Measurements from ENCODE around the gene DNMT3L.
"Not testable (repeated sequence)": the region's sequence is repeated elsewhere in the genome, so short reads cannot be mapped to it uniquely, and the experiment has no call there.

The DNMT3L gene

GRCh38 chr21:44241281-44241680, 20.4 kb downstream of the DNMT3L start:
- DNase-seq, result not testable (repeated sequence)

DNA sequence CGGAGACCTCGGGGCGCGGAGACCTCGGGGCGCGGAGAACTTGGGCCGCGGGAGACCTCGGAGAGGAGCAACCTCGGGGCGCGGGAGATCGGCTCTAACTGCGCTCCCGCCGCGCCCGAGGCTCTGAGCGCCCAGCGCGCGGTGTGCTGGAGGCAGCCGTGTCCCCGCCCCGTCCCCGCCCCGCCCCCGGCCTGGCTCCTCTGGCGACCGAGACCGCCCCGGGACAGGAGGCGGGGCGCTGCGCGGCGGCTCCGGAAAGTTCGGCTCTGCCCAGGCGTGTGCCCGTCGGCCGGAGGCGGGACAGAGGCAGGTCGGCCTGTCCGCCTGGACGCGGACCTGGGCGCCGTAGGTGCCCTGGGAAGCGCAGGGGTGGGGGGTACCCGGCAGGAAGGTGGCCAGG, 20.9 kb downstream of the DNMT3L start, which contains the start of gene ICOSLG:
Gene ICOSLG (minus strand): TSS at position 102 of the 400 bp plus-strand sequence. CDS start 126 bp downstream, outside the sequence.
- DNase-seq, result not testable (repeated sequence)

GRCh38 chr21:44240353-44240752, 21.3 kb downstream of the DNMT3L start:
- not testable (repeated sequence) for DNase-seq

GRCh38 chr21:44229561-44229960, 32.1 kb downstream of the DNMT3L start:
- DNase-seq, result not testable (repeated sequence)

GRCh38 chr21:44228109-44228508, 33.6 kb downstream of the DNMT3L start:
- not testable (repeated sequence) for DNase-seq

DNA sequence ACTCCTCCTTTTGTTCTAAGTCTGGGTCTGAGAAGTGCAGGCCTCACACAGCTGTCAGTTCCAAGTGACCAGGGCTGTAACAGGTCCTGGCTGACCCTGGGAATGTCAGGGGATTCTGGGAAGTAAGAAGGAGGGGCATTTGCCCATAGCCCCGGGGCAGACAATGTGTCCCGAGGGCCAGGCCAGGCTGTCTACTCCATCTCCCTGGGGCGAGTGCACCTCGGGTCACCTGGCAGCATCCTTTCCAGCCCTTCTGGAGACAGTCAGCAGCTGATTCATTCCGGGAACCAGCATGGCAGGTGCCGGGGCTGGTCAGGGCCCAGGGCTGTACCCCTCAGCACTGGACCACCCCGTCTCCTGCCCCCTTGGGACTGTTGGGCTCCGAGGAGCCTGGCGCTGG, 34.1 kb downstream of the DNMT3L start:
- DNase-seq, result not testable (repeated sequence)

- DNase-seq, result not testable (repeated sequence)
These were observed 36.1 kb downstream of the DNMT3L start for GRCh38 chr21:44225605-44226004.

GRCh38 chr21:44223334-44223733, 38.4 kb downstream of the DNMT3L start:
- DNase-seq, result not testable (repeated sequence)

DNA sequence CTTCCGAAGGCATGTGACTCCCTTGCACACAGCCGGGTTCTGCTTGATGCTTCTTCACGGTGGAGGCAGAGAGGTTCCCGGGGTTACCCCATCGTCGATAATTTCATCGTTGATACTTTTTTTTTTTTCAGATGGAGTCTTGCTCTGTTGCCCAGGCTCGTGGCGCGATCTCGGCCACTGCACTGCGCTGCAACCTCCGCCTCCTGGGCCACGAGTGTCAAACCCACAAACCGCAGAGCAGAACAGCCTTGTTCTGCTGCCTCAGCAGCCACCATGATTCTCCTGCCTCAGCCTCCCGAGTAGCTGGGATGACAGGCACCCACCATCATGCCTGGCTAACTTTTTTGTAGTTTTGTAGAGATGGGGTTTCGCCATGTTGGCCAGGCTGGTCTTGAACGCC, 41.0 kb downstream of the DNMT3L start:
- not testable (repeated sequence) for DNase-seq

- not testable (repeated sequence) for DNase-seq
These were observed 43.2 kb downstream of the DNMT3L start for GRCh38 chr21:44218461-44218860.

- DNase-seq, result not testable (repeated sequence)
These were observed 49.7 kb downstream of the DNMT3L start for GRCh38 chr21:44211978-44212377.

- not testable (repeated sequence) for DNase-seq
These were observed 50.1 kb downstream of the DNMT3L start for GRCh38 chr21:44211574-44211973.

GRCh38 chr21:44207860-44208646, 53.6 kb downstream of the DNMT3L start:
- not testable (repeated sequence) for DNase-seq

- not testable (repeated sequence) for DNase-seq
These were observed 54.7 kb downstream of the DNMT3L start for GRCh38 chr21:44206698-44207676.

DNA sequence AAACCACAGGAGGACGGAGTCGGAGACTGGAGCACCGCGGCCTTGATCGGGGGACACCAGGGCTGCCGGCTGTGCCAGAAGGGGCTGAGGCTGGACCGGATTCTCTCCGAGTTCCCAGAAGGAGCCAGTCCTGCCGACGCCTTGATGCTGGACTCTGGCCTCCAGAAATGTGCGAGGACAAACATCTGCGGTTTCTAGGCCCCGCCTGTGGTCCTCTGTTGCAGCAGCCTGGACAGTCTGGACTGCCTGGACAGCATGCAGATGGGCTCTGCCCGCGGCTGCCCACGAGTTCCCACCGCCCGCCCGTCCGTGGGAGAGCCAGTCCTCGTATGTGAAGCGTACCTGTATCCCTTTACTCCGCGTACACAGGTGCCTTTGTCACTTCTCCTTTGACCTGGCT, 55.5 kb downstream of the DNMT3L start:
- DNase-seq, result not testable (repeated sequence)

DNA sequence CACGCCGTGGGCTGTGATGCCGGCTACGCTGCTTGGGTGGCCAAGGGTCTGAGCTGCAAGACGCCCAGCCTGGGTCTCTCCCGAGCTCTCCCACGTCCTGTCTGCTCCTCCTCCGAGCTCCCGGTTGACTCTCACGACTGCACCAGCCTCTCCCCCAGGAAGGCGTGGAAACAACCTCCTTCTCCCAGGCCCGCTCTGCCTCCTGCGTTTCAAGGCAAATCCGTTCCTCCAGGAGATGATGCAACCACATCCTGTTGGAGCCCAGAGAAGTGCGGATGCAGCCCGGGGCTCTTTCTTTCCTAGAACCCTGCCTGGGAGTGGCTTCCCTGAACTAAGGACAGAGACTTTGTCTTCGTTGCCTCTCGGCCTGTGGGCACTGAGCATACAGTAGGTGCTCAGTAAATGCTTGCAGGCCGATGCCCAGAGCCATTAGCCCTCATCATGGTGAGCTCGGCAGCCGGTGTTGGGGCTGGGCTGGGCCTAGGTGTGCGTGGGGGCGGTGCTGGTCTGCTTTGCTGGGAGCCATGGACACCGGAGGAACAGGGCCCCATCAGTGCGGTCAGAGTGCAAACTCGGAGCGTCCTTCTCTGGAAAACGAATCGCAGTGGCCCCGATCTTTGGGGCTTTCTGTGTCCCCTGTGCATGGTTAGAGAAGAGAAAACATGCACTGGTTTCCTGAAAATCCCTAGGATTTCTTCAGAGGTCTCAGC, 59.0 kb downstream of the DNMT3L start:
- not testable (repeated sequence) for DNase-seq

DNA sequence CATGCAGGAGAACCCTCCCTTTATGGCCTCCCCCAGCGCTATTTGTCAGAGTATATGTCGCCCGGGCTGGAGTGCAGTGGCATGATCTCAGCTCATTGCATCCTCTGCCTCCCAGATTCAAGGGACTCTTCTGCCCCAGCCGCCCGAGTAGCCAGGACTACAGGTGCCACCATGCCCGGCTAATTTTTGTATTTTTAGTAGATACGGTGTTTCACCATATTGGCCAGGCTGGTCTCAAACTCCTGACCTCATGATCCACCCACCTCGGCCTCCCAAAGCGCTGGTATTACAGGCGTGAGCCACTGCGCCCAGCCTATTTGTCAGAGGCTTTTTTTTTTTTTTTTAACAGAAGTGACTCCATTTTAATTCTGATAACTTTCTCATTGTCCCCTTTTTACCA, 61.7 kb downstream of the DNMT3L start:
- DNase-seq, result not testable (repeated sequence)

GRCh38 chr21:44199448-44199847, 62.2 kb downstream of the DNMT3L start:
- peak; percentile 54 for DNase-seq

GRCh38 chr21:44197156-44197516, 64.6 kb downstream of the DNMT3L start:
- not testable (repeated sequence) for DNase-seq
